Left ventricle myocardium inferior (tissue), 1 donor: ENCODE measurements around the gene FARS2. TPM values are rescaled to one million over a fixed set of nuclear protein-coding genes. Genes with fewer than 3 reads are reported as not detected.
"Not testable (repeated sequence)": the region's sequence is repeated elsewhere in the genome, so short reads cannot be mapped to it uniquely, and the experiment has no call there.

ENCODE experiments used
- DNase-seq: peaks from one replicate; pipeline ENCODE4 v3.0.0-alpha.2; 2020
- H3K27ac ChIP-seq: fragments of 200-600 bp; replicated peaks from 2 replicates; pipeline ENCODE4 v1.8.0; 2021
- H3K27me3 ChIP-seq: fragments of 200-600 bp; 2 replicates; pipeline ENCODE4 v1.8.0; 2021; ENCODE audit warnings: low read depth
- H3K36me3 ChIP-seq: fragments of 200-600 bp; 2 replicates; pipeline ENCODE4 v1.8.0; 2021
- H3K4me1 ChIP-seq: fragments of 200-600 bp; 2 replicates; pipeline ENCODE4 v1.8.0; 2021
- H3K4me3 ChIP-seq: fragments of 200-600 bp; 2 replicates; pipeline ENCODE4 v1.8.0; 2021; ENCODE audit warnings: mild to moderate bottlenecking, moderate library complexity
- H3K9me3 ChIP-seq: fragments of 200-600 bp; replicated peaks from 2 replicates; pipeline ENCODE4 v1.8.0; 2021
- CTCF ChIP-seq: fragments of 200-600 bp; IDR thresholded peaks from 2 replicates; pipeline ENCODE4 v1.8.0; 2021; ENCODE audit warnings: antibody characterized with exemption, mild to moderate bottlenecking, borderline replicate concordance
- intact Hi-C: fragments of 100-400 bp; cut with micrococcal nuclease; formaldehyde crosslinking; loops from one replicate; pipeline ENCODE4 v1.11.0; 2022
- total RNA-seq: library from RNA; stranded (reverse); fragmentation: NEBNext Ultra II Directional; extraction: Animal tissue kit (Norgen Biotek cat#: 25700); gene quantifications from one replicate; pipeline ENCODE4 v1.2.1, GENCODE V29; 2021
- donor health status: DM: no; HTN: yes; CAD: no; lungs with severe emphysema.

FARS2 gene
- total RNA-seq, 1 donor from 2014 or later: 16.7 TPM

GRCh38 chr6:5681480-5681879 is 420.2 kb downstream of the FARS2 start:
- H3K27ac ChIP-seq: no peak overlapping the region
- no peaks in the 10 kb centered on the region for H3K27me3 ChIP-seq
- no peak for DNase-seq
- no peaks in the 10 kb centered on the region for H3K36me3 ChIP-seq
- TF ChIP-seq CTCF: no peak
- peaks cover 2% of the 10 kb centered on the region for H3K9me3 ChIP-seq
- H3K4me1 ChIP-seq: peaks cover 8% of the 10 kb centered on the region
- no peak overlapping the region for H3K4me3 ChIP-seq
- intact Hi-C loops: no loop called here

- Histone ChIP-seq H3K9me3 (peaks cover 8% of the 10 kb centered on the region), H3K27ac (no peak overlapping the region), H3K4me1 (peaks cover 5% of the 10 kb centered on the region), H3K36me3 (no peaks in the 10 kb centered on the region), H3K27me3 (no peaks in the 10 kb centered on the region), H3K4me3 (no peak overlapping the region)
- DNase-seq: no peak
- TF ChIP-seq CTCF: no peak
- intact Hi-C loops: no loop called here
Observed at GRCh38 chr6:5682530-5682929, 421.2 kb downstream of the FARS2 start.

- H3K4me1 ChIP-seq, H3K27me3 ChIP-seq, H3K4me3 ChIP-seq, intact Hi-C loops, H3K9me3 ChIP-seq, H3K27ac ChIP-seq, DNase-seq, H3K36me3 ChIP-seq: not testable (repeated sequence)
Observed at GRCh38 chr6:5683747-5684146, 422.4 kb downstream of the FARS2 start.

- H3K9me3 ChIP-seq: peaks cover 9% of the 10 kb centered on the region
- intact Hi-C loops: no loop called here
- no peaks in the 10 kb centered on the region for H3K27me3 ChIP-seq
- H3K36me3 ChIP-seq: no peaks in the 10 kb centered on the region
- peaks cover 1% of the 10 kb centered on the region for H3K4me1 ChIP-seq
- TF ChIP-seq CTCF: no peak
- H3K27ac ChIP-seq: no peak overlapping the region
- DNase-seq: no peak
- no peak overlapping the region for H3K4me3 ChIP-seq
Observed at GRCh38 chr6:5684320-5685053, 423.2 kb downstream of the FARS2 start.

- no peaks in the 10 kb centered on the region for H3K27me3 ChIP-seq
- H3K27ac ChIP-seq: no peak overlapping the region
- intact Hi-C loops: no loop called here
- no peaks in the 10 kb centered on the region for H3K4me1 ChIP-seq
- H3K4me3 ChIP-seq: no peak overlapping the region
- H3K9me3 ChIP-seq: peaks cover 12% of the 10 kb centered on the region
- DNase-seq: no peak
- no peaks in the 10 kb centered on the region for H3K36me3 ChIP-seq
- no peak for TF ChIP-seq CTCF
Observed at GRCh38 chr6:5693225-5694145, 432.2 kb downstream of the FARS2 start.
